Dedifferentiated amniotic fluid mesenchymal stem cell (primary cell): ENCODE measurements around the gene TTF1.
"Not testable (repeated sequence)": the region's sequence is repeated elsewhere in the genome, so short reads cannot be mapped to it uniquely, and the experiment has no call there.

ENCODE experiments used
- DNase-seq: peaks from one replicate; pipeline ENCODE4 v3.0.0-alpha.2; 2016; ENCODE audit errors: extremely low spot score

The TTF1 gene

DNA sequence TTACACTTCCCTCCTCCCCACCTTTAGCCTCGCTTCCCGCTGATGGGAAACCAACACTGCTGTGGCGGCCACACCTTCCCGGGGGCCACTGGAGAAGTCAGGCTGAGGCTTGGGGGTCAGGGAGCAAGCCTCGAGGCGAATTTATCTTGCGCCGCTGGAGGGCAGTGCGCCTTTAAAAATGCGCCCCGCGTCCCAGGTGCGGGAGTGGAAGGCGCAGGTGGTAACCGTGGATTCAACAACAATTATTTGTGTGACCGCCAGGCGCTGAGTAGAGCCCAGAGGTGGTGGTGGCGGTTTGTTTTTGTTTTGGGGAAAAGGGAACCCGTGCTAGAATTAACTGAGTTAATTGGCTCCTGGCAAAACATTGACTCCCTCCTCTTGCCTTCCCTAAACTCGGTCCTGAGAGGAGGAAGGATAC, 4.5 kb upstream of the TTF1 start:
- no peak for DNase-seq

DNA sequence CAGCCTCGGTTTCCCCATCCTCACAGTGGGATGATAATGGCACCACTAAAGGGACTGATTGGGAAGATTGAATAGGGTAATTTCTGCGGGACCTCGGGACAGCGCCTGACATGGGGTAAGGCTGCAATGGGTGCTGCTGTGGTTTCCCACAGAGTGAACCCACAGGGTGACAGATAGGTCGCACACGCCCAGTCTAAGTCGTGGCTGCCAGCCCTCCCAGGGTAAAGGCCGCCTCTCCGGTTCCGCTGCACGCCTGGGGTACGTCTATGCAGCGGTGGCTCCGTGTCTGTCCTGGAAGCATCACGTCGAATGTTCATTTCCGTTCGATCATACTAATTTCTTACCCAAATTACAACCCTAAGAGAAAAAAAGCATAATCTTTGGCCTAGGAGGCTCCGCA, 4.0 kb upstream of the TTF1 start:
- no peak for DNase-seq

DNA sequence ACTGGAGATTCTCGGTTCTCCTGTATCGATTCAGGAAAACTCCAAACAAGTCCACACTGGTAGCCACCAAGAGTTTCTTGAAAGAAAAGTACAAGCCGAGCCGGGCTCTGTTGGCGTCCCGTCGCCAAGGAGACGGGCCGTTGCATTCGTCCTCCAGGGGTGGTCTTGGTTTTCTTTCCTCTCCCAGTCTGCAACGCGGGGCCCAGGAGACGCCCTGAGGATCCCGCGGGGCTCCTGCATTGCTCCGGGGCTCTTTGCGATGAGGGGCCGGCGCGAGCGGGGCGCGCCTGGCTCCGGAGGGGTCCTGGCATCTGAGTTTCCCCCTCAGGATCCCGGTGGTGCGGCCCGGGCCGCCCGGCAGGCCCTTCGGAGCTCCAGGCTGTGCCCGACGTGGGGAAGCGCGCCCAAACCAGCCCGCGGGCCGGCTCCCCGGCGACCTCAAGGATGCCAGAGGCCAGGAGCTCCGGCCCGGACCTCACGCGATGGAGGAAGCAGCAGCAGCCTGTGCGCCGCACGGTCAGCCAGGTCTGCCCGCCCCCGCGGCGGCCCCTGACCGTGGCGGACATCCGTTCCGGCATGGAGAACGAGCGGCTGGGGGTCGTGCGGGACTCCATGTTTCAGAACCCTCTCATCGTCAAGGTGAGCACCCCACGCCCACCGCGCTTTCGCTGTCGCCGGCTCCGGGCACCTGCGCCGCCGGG, 3.3 kb upstream of the TTF1 start, which contains the start of gene CFAP77:
Gene CFAP77, plus strand, starts transcription at position 384 of the 701 bp plus-strand sequence. Its CDS starts 61 bp downstream, at position 445.
- peak; percentile 26 for DNase-seq

DNA sequence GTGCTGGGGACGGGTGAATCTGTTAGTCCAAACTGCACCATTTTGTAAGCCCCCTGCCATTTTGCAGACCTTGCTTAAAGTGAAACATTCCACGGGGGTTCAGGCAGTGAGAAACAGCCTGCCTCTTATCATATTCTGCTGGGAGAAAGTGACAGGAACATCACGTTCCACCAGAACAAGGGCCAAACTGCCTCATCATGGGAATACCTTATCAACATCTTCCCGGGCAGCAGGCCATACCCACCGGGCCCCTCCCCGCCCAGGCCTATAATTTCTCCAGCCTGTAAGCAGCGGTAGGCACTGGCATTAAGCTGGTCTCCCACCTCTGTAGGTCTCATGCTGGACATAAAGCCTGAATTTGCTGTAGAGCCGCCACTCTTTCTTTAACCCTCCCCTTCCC, 1.9 kb upstream of the TTF1 start:
- DNase-seq, result no peak

DNA sequence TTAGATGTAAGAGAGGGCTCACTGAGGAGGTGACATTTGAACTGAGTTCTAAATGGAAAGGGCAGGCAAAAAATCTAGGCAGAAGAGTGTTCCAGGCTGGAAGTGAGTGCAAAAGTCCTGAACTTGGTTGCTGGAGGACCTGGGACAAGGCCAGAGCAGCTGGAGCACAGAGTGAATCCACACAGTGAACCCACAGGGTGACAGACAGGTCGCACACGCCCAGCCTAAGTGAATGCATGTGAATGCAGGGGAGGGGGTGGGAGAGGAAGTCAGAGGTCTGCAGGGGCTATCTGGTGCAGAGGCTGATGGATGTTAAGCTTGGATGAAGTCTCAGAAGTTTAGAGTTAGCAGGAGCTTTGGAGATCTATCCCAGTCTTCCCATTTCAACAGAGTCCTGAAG, 556 bp upstream of the TTF1 start:
- no peak for DNase-seq

DNA sequence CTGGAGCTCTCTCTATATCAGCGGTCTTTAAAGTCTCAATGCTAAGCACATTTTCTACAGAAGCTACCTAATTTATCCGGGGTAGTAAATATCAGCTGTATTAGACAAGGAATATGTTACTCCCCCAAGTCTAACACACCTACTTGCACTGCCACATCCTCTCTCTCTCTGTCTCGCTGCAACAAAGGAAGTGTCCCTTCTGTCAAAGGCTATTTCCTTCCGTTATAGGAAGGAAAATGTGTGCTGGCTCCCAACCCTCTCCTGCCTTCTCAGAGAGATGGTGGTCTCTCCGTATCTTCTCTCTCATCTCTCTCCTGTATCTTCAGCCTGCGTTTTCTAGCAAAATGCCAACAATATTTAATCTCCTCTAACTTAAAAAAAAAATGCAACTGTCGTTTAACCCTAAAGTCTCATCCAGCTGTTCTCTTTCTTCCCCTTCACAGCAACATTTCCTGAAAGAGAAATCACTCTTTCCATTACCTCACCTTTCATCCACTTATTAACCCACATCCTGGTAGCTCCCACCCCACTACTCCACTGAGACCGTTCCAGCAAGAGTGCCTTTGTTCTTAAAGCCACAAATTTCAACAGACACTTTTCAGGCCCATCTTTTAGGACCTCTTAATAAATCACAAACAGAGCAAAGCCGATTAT, 2.3 kb downstream of the TTF1 start:
- DNase-seq, result no peak

DNA sequence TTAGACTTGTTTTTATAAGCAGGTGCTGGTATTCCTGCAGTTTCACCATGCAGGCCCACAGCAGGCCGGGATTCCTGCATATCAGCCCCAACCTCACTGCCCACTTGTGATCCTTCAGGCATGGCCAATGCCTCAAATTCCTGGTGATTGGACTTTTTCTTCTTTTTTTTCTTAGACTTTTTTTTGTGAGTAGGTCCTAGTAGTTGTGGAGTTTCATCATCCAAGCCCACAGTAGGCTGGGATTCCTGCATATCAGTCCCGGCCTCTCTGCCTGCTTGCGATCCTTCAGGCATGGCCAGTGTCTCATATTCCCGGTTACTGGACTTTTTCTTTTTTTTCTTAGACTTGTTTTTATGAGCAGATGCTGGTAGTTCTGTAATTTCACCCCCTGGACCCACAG, 4.8 kb downstream of the TTF1 start:
- no peak for DNase-seq

DNA sequence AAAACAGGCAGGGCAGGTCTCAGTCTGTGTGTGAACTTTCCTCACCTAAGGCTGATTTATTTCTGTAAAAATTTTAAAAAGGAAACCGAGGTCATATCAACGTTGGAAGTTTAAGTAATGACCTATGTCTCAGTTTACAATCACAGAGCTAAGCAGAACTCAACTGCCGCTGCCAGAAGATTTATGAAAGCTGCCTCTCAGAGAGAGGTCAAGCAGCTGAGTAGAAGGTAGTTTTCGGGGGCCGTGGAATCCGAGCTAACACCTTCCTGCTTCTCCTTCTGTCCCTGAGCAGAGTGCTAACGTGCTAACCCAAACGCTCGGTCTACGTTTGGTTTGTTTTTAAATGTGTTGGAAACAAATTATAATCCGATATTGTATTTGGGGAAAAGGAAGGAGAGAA, 11.1 kb downstream of the TTF1 start:
- no peak for DNase-seq

DNA sequence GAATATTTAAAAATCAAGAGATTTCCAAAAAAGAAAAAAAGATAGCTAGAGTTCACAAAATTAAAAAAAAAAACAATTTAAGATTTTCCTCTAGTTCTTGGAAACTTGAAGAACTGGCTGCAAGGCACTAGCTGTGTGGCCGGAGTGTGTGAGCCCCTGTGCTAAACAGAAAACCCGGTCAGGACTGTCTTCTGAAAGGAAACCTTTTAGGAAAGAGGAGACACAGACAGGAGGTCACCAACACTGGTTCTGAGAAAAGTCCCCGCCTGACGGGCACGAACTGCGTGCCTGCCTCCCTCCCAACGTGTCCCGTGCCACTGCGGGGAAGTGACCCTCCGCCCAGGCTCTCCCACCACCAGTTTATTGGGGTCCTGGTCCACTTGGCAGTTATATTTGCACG, 15.2 kb downstream of the TTF1 start:
- no peak for DNase-seq

DNA sequence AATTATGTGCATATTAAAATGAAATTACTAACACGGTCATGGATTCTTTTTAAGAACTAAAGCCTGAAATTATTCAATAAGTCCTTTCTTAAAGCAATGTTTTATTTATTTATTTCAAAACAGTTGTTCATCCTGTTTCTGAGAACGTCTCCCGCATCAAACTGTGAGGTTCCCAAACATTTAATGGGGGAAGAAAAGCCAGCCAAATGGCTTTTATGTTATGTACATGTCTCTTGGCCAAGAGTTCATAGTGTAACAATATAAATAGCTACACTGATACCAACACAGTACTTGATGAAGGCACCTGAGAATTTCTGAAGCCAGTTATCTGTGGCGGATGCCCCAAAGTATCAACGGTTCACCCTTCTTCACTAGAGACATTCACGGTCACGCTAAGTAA, 15.7 kb downstream of the TTF1 start:
- no peak for DNase-seq

DNA sequence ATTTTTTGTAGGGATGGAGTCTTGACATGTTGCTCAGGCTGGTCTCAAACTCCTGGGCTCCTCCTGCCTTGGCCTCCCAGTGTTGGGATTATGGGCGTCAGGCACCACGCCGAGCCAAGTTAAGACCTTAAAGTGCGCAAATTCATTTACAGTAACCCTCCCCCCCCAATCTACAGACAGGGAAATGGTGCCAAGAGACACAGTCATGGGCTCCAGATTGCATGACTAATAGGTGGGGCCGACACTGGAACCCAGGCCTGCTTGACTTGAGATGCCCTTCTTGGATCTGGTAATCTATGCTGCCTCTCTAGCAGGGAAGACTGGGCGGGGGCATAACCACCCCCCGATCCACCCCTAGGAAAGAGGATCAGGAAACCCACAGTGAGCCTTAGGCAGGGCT, 19.5 kb downstream of the TTF1 start:
- no peak for DNase-seq

DNA sequence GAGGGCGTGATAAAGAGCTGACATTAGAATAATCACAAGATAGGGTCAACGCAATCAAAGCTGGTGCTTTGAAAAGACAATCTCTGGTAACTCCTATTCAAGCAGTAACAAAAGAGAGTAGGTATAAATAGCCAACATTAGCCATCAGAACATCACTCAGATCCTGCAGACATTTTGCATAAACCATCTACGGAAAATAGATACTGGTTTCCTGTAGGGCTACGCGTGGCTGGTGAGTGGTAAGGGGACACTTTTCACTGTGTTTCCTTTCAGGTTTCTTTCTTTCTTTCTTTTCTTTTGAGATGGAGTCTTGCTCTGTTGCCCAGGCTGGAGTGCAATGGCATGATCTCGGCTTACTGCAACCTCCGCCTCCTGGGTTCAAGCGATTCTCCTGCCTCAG, 22.3 kb downstream of the TTF1 start:
- no peak for DNase-seq

DNA sequence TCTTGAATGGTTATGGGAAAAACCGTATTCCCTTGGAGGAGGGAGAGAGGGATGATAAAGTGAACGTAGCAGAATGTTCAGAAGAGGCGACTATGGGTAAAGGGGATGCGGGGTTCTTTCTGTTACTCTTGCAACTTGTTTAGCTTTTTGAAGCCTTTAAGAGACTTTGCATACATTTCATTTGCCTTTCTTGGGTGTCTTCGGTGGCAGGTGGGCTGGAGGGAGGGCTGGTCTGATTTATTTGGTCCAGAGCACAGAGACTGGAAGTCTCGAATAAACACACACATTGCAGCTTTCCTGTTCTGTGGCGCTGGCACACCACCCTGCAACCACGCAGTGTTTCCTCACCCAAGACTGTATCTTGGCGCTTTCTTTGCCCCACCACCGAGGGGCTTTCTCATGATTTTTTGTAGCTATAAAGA, 23.2 kb downstream of the TTF1 start:
- DNase-seq, result no peak

DNA sequence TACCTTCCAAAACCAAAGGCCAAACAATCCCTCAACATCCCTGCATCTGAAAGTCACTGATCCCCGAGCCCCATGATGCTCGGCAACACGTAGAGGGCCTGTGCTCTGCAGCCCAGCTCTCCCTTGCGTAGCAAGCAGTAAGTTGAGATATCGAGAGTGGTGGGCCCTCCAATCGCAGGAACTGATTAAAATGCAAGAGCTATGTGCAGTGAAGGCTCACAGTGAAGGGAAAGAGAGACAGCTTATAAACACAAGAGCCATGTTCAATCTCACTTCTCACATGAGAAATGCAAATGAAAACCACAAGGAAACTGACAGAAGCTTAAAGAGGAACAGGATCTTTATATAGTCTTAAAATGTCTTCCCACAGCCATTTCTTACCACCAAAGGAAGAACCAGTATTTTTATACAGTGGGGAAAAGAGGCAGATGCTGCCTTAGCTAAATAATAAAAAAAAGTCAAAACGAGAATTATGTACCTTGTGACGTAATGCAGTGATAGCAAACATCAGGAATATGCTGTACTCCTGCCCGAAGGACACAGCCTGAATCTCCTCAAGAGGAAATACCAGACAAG, 24.6 kb downstream of the TTF1 start:
- DNase-seq, result no peak

DNA sequence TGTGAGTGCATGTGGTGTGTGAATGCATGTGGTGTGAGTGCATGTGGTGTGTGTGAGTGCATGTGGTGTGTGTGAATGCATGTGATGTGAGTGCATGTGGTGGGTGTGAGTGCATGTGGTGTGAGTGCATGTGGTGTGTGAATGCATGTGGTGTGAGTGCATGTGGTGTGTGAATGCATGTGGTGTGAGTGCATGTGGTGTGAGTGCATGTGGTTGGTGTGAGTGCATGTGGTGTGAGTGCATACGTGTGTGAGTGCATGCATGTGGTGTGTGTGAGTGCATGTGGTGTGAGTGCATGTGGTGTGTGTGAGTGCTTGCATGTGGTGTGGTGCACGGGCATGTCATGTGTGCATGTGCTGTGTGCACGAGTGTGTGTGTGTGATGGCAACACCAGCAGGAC, 28.2 kb downstream of the TTF1 start:
- DNase-seq, result not testable (repeated sequence)

DNA sequence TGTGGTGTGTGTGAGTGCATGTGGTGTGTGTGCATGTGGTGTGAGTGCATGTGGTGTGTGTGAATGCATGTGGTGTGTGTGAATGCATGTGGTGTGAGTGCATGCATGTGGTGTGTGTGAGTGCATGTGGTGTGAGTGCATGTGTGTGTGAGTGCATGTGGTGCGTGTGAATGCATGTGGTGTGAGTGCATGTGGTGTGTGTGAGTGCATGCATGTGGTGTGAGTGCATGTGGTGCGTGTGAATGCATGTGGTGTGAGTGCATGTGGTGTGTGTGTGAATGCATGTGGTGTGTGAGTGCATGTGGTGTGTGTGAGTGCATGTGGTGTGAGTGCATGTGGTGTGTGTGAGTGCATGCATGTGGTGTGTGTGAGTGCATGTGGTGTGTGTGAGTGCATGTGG, 28.9 kb downstream of the TTF1 start:
- not testable (repeated sequence) for DNase-seq

DNA sequence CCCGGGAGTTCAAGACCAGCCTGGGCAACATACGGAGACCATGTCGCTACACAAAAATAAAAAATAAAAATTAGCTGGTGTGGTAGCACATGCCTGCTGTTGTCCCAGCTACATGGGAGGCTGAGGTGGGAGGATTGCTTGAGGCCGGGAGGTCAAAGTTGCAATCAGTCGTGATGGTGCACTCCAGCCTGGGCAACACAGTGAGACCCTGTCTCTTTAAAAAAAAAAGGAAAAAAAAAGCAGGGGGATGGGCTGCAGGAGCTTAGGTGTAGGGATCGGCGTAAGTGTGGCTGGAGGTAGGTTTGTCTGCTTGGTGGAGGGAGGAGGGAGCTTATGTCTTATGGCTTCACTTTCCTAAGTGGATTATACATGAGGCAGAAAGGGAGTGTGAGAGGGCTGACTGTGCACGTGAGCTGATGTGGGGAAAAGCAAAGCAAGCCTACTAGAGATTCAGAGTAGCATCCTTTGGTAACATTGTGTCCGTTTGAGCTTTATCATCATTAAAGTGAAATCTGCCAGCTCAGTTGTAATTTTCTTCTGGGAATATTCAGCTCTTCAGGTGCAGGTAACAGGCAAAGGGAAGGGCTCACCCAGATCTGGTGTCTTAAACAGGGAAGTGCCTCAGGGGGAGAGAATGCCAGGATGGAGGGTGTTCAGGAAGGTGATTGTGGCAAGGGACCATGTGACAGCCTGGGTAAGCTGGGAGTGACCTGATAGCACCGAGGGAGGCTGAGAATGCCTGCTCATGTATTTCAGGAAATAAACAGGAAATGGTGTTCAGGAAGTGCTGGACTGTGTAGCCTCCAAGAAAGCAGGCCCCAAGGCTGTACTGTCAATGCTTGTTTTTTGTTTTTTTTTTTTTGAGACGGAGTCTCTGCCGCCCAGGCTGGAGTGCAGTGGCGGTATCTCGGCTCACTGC, 34.2 kb downstream of the TTF1 start:
- no peak for DNase-seq

DNA sequence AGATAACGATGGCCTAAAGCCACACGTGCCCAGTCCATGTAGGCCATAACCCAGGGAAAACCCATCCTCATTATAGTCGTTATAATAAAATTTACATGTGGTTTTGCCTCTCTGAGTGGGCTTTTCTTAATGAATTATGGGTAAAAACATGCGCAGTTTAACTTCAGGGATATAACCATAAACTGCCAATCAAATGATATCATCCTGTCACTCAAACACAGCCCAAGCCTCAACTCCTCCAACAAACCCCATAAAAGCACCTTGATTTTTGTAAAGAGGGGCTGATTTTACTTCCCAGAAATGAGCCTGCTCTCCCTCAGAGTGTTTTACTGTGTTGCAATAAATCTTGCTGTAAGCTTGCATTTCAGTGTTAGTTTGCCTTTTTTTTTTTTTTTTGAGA, 36.0 kb downstream of the TTF1 start:
- no peak for DNase-seq

DNA sequence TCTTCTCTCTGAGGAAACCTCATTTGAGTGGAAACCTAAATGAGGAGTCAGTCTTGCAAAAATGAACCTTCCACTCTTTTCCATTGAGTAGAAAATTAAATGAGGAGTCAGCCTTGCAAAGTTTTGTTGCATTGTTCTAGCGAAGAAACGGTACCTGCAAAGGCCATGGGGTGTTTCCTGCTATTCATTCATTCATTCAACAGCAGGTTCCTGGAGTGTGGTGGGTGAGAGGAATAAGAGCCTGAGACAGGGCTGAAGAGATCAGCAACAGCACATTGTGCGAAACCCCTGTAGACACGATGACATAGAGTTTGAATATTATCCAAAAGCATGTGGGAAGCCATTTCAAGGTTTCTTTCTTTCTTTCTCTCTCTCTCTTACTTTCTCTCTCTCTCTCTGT, 37.2 kb downstream of the TTF1 start:
- DNase-seq, result no peak

DNA sequence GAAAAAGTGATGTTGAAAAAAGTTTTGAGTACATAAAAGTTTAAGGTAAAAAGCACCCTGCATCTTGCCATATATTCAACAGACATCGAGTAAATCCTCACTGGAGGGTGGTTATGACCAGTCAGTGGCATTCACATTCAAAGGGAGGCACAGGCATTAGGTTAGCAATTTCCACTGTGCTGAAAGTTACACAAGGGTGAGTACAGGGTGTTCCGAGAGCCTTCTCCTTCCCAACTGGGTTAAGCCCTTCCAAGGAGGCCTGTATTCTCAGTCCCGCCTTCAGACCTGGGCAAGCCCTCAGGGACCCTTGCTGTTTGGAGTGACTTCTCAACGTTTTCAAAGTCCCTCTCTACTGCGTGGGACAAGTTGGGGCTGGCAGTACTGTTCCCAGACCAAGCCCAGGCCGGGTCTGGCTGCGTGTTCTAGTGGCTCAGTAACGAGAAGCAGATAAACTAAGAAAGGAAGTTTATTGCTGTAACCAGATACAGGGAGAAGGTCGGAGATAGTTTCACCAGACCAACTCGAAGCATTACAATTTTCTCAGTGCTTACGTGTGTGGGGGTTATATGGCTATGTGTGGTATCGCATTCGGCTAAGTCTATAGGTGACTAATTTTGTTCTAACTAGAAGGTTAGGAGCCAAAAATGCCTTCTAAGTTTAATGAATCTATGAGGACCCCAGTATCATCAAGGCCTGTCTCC, 38.9 kb downstream of the TTF1 start:
- no peak for DNase-seq

DNA sequence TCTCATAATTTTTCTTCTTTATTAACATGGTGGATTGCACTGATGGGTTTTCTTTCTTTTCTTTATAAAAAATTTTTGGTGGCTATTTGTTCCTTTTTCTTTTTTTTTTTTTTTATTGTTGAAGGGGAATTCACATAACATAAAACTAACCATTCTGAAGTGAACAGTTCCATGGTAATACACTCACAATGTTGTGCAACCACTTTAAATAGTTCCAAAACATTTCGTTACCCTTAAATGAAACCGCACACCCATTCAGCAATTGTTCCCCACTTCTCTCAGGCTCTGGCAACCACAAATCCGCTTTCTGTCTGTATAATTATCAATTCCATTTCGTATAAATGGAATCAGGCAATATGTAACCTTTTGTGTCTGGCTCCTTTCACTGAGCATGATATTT, 40.2 kb downstream of the TTF1 start:
- DNase-seq, result no peak

DNA sequence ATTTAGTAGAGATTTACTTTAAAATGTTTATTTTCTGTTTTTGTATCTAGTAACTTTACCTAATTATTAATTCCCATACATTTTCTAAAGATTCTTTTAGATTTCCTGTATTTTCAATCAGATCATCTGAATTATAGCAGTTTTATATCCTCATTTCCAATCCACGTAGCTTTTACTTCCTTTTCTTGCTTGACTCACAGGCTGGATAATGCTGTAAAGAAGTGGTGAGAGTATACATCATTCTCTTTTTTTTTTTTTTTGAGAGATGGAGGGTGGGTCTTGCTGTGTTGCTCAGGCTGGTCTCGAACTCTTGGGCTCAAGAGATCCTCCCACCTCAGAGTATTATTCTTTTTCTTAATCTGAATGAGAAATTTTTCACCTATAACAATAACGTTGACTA, 40.7 kb downstream of the TTF1 start:
- no peak for DNase-seq
